GM18526 (cell line): ENCODE measurements around the gene PPP1R7.

Source experiments
- POLR2A ChIP-seq: IDR thresholded peaks from 3 replicates; pipeline ENCODE4 v1.6.1; 2011; ENCODE audit not compliant: insufficient read length; ENCODE audit errors: extremely low read depth

Gene PPP1R7

GRCh38 chr2:241149925-241150659 is at the start of gene PPP1R7:
Gene PPP1R7 (plus strand): TSS chr2:241150467. CDS start chr2:241150496, 29 bp downstream.
- TF ChIP-seq POLR2A: peak; percentile 88

- peak; percentile 88 for TF ChIP-seq POLR2A
These were observed 47.9 kb upstream of the PPP1R7 start, which contains the start of gene MTERF4 for GRCh38 chr2:241102239-241102803. Gene MTERF4 (minus strand): TSS chr2:241102287. CDS start chr2:241102273, 14 bp downstream.

GRCh38 chr2:241103176-241103595 is 47.1 kb upstream of the PPP1R7 start:
- TF ChIP-seq POLR2A: no peak

- TF ChIP-seq POLR2A: no peak
These were observed 44.6 kb upstream of the PPP1R7 start for GRCh38 chr2:241105641-241106040.

GRCh38 chr2:241107031-241107783 is 43.1 kb upstream of the PPP1R7 start:
- TF ChIP-seq POLR2A: no peak

GRCh38 chr2:241108271-241109209 is 41.7 kb upstream of the PPP1R7 start:
- no peak for TF ChIP-seq POLR2A

GRCh38 chr2:241109210-241110088 is 40.8 kb upstream of the PPP1R7 start:
- TF ChIP-seq POLR2A: no peak

GRCh38 chr2:241110089-241110606 is 40.1 kb upstream of the PPP1R7 start:
- TF ChIP-seq POLR2A: no peak

- no peak for TF ChIP-seq POLR2A
These were observed 39.4 kb upstream of the PPP1R7 start for GRCh38 chr2:241110607-241111439.

- no peak for TF ChIP-seq POLR2A
These were observed 38.8 kb upstream of the PPP1R7 start for GRCh38 chr2:241111440-241111805.

GRCh38 chr2:241112046-241112445 is 38.2 kb upstream of the PPP1R7 start:
- no peak for TF ChIP-seq POLR2A

- TF ChIP-seq POLR2A: no peak
These were observed 37.7 kb upstream of the PPP1R7 start for GRCh38 chr2:241112592-241112991.

- TF ChIP-seq POLR2A: no peak
These were observed 35.4 kb upstream of the PPP1R7 start for GRCh38 chr2:241114836-241115235.
